ENCODE measurements around the gene COL1A2.

Gene COL1A2

GRCh38 chr7:94477878-94478277 is 83.2 kb downstream of the COL1A2 start:
- Histone ChIP-seq H3K9me3 (ENCODE audit: control insufficient read depth, low read length) (no peaks in the 10 kb centered on the region), H3K4me1 (ENCODE audit: control insufficient read depth, insufficient read depth, low read length, poor library complexity, severe bottlenecking) (no peaks in the 10 kb centered on the region), H3K27ac (ENCODE audit: low read depth, low read length, severe bottlenecking) (no peak overlapping the region), H3K36me3 (ENCODE audit: control insufficient read depth, insufficient read depth, low read length) (no peaks in the 10 kb centered on the region), H3K4me3 (ENCODE audit: extremely low read depth, insufficient read depth, low read length, poor library complexity, severe bottlenecking) (no peak overlapping the region)
- no CpG with 5 or more reads among the region's 1 CpG for WGBS, 2 experiments (ENCODE audit: insufficient coverage in 2 of 2)

- Histone ChIP-seq H3K36me3 (ENCODE audit: control insufficient read depth, insufficient read depth, low read length) (no peaks in the 10 kb centered on the region), H3K9me3 (ENCODE audit: control insufficient read depth, low read length) (no peaks in the 10 kb centered on the region)
- 100% methylated on average over 1 of the region's 3 CpGs; no CpG with 5 or more reads in 1 of the 2 experiments for WGBS, 2 experiments (ENCODE audit: insufficient coverage in 2 of 2)
Measured at GRCh38 chr7:94478648-94479214, 84.0 kb downstream of the COL1A2 start.

More at GRCh38 chr7:94478648-94479214, 84.0 kb downstream of the COL1A2 start:
- H3K4me1 ChIP-seq (ENCODE audit: control insufficient read depth, insufficient read depth, low read length, poor library complexity, severe bottlenecking) = no peaks in the 10 kb centered on the region
- H3K4me3 ChIP-seq (ENCODE audit: extremely low read depth, insufficient read depth, low read length, poor library complexity, severe bottlenecking) = no peak overlapping the region
- no peak overlapping the region for H3K27ac ChIP-seq (ENCODE audit: low read depth, low read length, severe bottlenecking)
